HCT116 (cell line): ENCODE data around the gene RPN1. TPM values are rescaled to one million over a fixed set of nuclear protein-coding genes. Genes with fewer than 3 reads are reported as not detected.

Experiments used
- ATAC-seq: fragments of 200-7000 bp; cut with Tn5 transposase; 2 replicates; pipeline ENCODE4 v1.9.1; 2020; ENCODE audit warnings: mild to moderate bottlenecking, moderate library complexity
- BruUV-seq: library from RNA; stranded (reverse); fragments of 400-500 nt; replicated peaks from 2 replicates; lab custom pipeline; 2021; lab: Mats Ljungman, UMichigan
- CTCF ChIA-PET: fragments of 300-600 bp; sonication (Branson Sonifier 250); formaldehyde crosslinking; loops from one replicate; lab custom pipeline; 2021; ENCODE audit warnings: antibody characterized with exemption; lab: Charles Lee
- POLR2A ChIA-PET: fragments of 300-600, 350-600 bp; sonication (Branson Sonifier 250); formaldehyde crosslinking; loops from one replicate; lab custom pipeline; 2021; ENCODE audit warnings: antibody characterized with exemption; lab: Charles Lee
- RAD21 ChIA-PET, 2 experiments: fragments of 300-600 bp; sonication (Branson Sonifier 250); formaldehyde crosslinking; loops; one replicate each; lab custom pipeline; 2023; ENCODE audit warnings: low total read pairs in 2 of 2; ENCODE audit not compliant: uncharacterized antibody in 2 of 2, unreplicated experiment in 2 of 2, low non-redundant PET in 1 of 2; lab: Charles Lee
- DNase-seq: peaks from one replicate; pipeline ENCODE4 v3.0.0-alpha.2; 2010; ENCODE audit warnings: low read depth, low spot score
- H2AFZ ChIP-seq: fragments of 200-600 bp; shearing (Covaris generic), sonication (generic); 2 replicates; pipeline ENCODE4 v1.6.1; 2017; ENCODE audit warnings: low read depth, mixed run types, mixed read lengths, antibody characterized with exemption, low read length; ENCODE audit not compliant: poor library complexity, severe bottlenecking
- H3K27ac ChIP-seq: 2 replicates; pipeline ENCODE4 v1.5.1; 2012; ENCODE audit warnings: low read depth, low read length
- H3K27me3 ChIP-seq: fragments of 200-600 bp; sonication (generic); 2 replicates; pipeline ENCODE4 v1.6.1; 2016; ENCODE audit warnings: mixed run types, low read length, mixed read lengths; ENCODE audit not compliant: insufficient read depth
- H3K36me3 ChIP-seq, 2 experiments: fragments of 200-500 bp in 1 of 2; fragments of 200-600 bp in 1 of 2; sonication (Bioruptor generic) in 1 of 2; sonication (generic) in 1 of 2; 2 replicates each; pipeline versions ENCODE4 v1.5.1 to v1.6.1; 2014 to 2016; ENCODE audit warnings: low read length in 2 of 2, inconsistent platforms in 1 of 2, mixed read lengths in 1 of 2, mixed run types in 1 of 2; ENCODE audit not compliant: insufficient read depth in 2 of 2, control insufficient read depth in 1 of 2
- H3K4me1 ChIP-seq, 2 experiments: fragments of 200-600 bp in 1 of 2; sonication (generic) in 1 of 2; 2 replicates each; pipeline versions ENCODE4 v1.5.1 to v1.6.1; 2012 to 2017; ENCODE audit warnings: low read length in 2 of 2, inconsistent platforms in 1 of 2, mild to moderate bottlenecking in 1 of 2, mixed read lengths in 1 of 2, mixed run types in 1 of 2, moderate library complexity in 1 of 2; ENCODE audit not compliant: insufficient read depth in 2 of 2, control insufficient read depth in 1 of 2
- H3K4me2 ChIP-seq: fragments of 200-600 bp; sonication (generic); 2 replicates; pipeline ENCODE4 v1.6.1; 2017; ENCODE audit warnings: mixed run types, low read length, mixed read lengths
- H3K4me3 ChIP-seq, 2 experiments: fragments of 200-600 bp in 1 of 2; sonication (generic) in 1 of 2; replicated peaks in 1 of 2; 2 replicates each; pipeline ENCODE4 v1.5.1; 2011 to 2016; ENCODE audit warnings: low read length in 2 of 2, control low read depth in 1 of 2, low read depth in 1 of 2, mild to moderate bottlenecking in 1 of 2, mixed read lengths in 1 of 2, mixed run types in 1 of 2
- H3K79me2 ChIP-seq: fragments of 200-600 bp; sonication (generic); 2 replicates; pipeline ENCODE4 v1.6.1; 2017; ENCODE audit warnings: mild to moderate bottlenecking, mixed run types, low read length, moderate library complexity, mixed read lengths; ENCODE audit not compliant: insufficient read depth
- H3K9ac ChIP-seq: fragments of 200-600 bp; sonication (generic); 2 replicates; pipeline ENCODE4 v1.6.1; 2016; ENCODE audit warnings: low read length, mixed read lengths
- H3K9me2 ChIP-seq: fragments of 200-600 bp; sonication (generic), shearing (Covaris generic); 2 replicates; pipeline ENCODE4 v1.6.1; 2017; ENCODE audit warnings: mixed run types, mild to moderate bottlenecking, moderate library complexity; ENCODE audit not compliant: insufficient read depth
- H3K9me3 ChIP-seq, 2 experiments: fragments of 200-500 bp in 1 of 2; fragments of 200-600 bp in 1 of 2; sonication (Bioruptor generic) in 1 of 2; sonication (generic) in 1 of 2; 2 replicates each; pipeline ENCODE4 v1.6.1; 2014 to 2017; ENCODE audit warnings: low read length in 2 of 2, mixed read lengths in 2 of 2, inconsistent platforms in 1 of 2, low read depth in 1 of 2, mild to moderate bottlenecking in 1 of 2, mixed run types in 1 of 2, moderate library complexity in 1 of 2; ENCODE audit not compliant: control insufficient read depth in 1 of 2, insufficient read depth in 1 of 2
- H4K20me1 ChIP-seq: fragments of 200-600 bp; sonication (generic), shearing (Covaris generic); 2 replicates; pipeline ENCODE4 v1.6.1; 2017; ENCODE audit warnings: mixed run types, mild to moderate bottlenecking, moderate library complexity; ENCODE audit not compliant: insufficient read depth
- CBX3 ChIP-seq: IDR thresholded peaks from 2 replicates; pipeline ENCODE4 v1.6.1; 2012; ENCODE audit warnings: low read depth
- CEBPB ChIP-seq: IDR thresholded peaks from 2 replicates; pipeline ENCODE4 v1.6.1; 2012; ENCODE audit warnings: low read depth
- CTCF ChIP-seq, 3 experiments: fragments of 200-600 bp in 1 of 3; sonication (generic) in 1 of 3; IDR thresholded peaks in 2 of 3; conservative IDR thresholded peaks in 1 of 3; 2 replicates each; pipeline ENCODE4 v1.5.1; 2012 to 2017; ENCODE audit warnings: low read depth in 2 of 3, low read length in 2 of 3, antibody characterized with exemption in 1 of 3, borderline replicate concordance in 1 of 3, control low read depth in 1 of 3, mild to moderate bottlenecking in 1 of 3, mixed read lengths in 1 of 3, mixed run types in 1 of 3, moderate library complexity in 1 of 3; ENCODE audit not compliant: insufficient read depth in 1 of 3
- EGR1 ChIP-seq: IDR thresholded peaks from 2 replicates; pipeline ENCODE4 v1.6.1; 2012; ENCODE audit warnings: low read depth
- ELF1 ChIP-seq: IDR thresholded peaks from 2 replicates; pipeline ENCODE4 v1.6.1; 2012; ENCODE audit warnings: low read depth, borderline replicate concordance
- EZH2 ChIP-seq: fragments of 200-600 bp; sonication (generic); IDR thresholded peaks from 2 replicates; pipeline ENCODE4 v1.6.1; 2017; ENCODE audit warnings: antibody characterized with exemption, mixed run types
- EZH2phosphoT487 ChIP-seq: fragments of 200-600 bp; IDR thresholded peaks from 2 replicates; pipeline ENCODE4 v1.6.1; 2018; ENCODE audit warnings: antibody characterized with exemption, borderline replicate concordance
- FOSL1 ChIP-seq: IDR thresholded peaks from 2 replicates; pipeline ENCODE4 v1.6.1; 2012; ENCODE audit warnings: low read depth
- JUND ChIP-seq: IDR thresholded peaks from 2 replicates; pipeline ENCODE4 v1.6.1; 2012
- POLR2A ChIP-seq: IDR thresholded peaks from 2 replicates; pipeline ENCODE4 v1.7.0; 2011; ENCODE audit warnings: borderline replicate concordance; ENCODE audit not compliant: insufficient read depth, insufficient read length; ENCODE audit errors: extremely low read depth
- POLR2AphosphoS5 ChIP-seq: IDR thresholded peaks from 2 replicates; pipeline ENCODE4 v1.6.1; 2011; ENCODE audit warnings: mild to moderate bottlenecking, low read depth, low read length, moderate library complexity
- SIN3A ChIP-seq: IDR thresholded peaks from 2 replicates; pipeline ENCODE4 v1.6.1; 2012; ENCODE audit warnings: low read depth
- TCF7L2 ChIP-seq: IDR thresholded peaks from 2 replicates; pipeline ENCODE4 v1.7.0; 2011; ENCODE audit warnings: borderline replicate concordance, inconsistent platforms; ENCODE audit not compliant: insufficient read depth, insufficient read length; ENCODE audit errors: extremely low read depth
- YY1 ChIP-seq: IDR thresholded peaks from 2 replicates; pipeline ENCODE4 v1.6.1; 2011; ENCODE audit warnings: low read length, low read depth, moderate library complexity, mild to moderate bottlenecking; ENCODE audit not compliant: insufficient replicate concordance; ENCODE audit errors: extremely low read depth
- ZBTB33 ChIP-seq: IDR thresholded peaks from 2 replicates; pipeline ENCODE4 v1.6.1; 2011; ENCODE audit warnings: mild to moderate bottlenecking, low read length, moderate library complexity; ENCODE audit not compliant: insufficient replicate concordance; ENCODE audit errors: extremely low read depth
- ZNF274 ChIP-seq: fragments of 200-500 bp; sonication (Bioruptor generic); IDR thresholded peaks from 2 replicates; pipeline ENCODE4 v1.6.1; 2014; ENCODE audit warnings: mild to moderate bottlenecking, low read depth, low read length, inconsistent platforms
- intact Hi-C: fragments of 100-400 bp; cut with micrococcal nuclease; formaldehyde crosslinking; loops from 2 replicates; pipeline ENCODE4 v1.10.0; 2022
- total RNA-seq: library from RNA; stranded (reverse); gene quantifications from one replicate; pipeline ENCODE4 v1.2.1, GENCODE V29; 2021; ENCODE audit not compliant: unreplicated experiment

Gene RPN1
- total RNA-seq, 1 experiment from 2014 or later, result 218 TPM

GRCh38 chr3:128579927-128580326 lies 70.7 kb downstream of the RPN1 start (continued):
- TF ChIP-seq ZBTB33, result no peak
- no peak for TF ChIP-seq CEBPB
- TF ChIP-seq EZH2, result no peak

GRCh38 chr3:128578346-128578745 lies 72.3 kb downstream of the RPN1 start:
- BruUV-seq, result no TSS peak
- Histone ChIP-seq H3K4me3 (no peak overlapping the region), H2AFZ (no peak overlapping the region), H3K27ac (no peak overlapping the region), H4K20me1 (no peaks in the 10 kb centered on the region), H3K9me2 (no peaks in the 10 kb centered on the region), H3K4me1 (no peaks in the 10 kb centered on the region), H3K4me2 (no peak overlapping the region), H3K9ac (no peak overlapping the region), H3K27me3 (no peaks in the 10 kb centered on the region), H3K79me2 (no peaks in the 10 kb centered on the region), H3K9me3 (peaks cover 0 to 5% of the 10 kb centered on the region in 2 experiments; a peak in 1 of 4 replicates), H3K36me3 (no peaks in the 10 kb centered on the region)
- ATAC-seq, result no peak
- CTCF ChIA-PET, result no interaction called here
- intact Hi-C loops, result no loop called here
- DNase-seq, result no peak
- RAD21 ChIA-PET, result interaction anchor here in 1 of 2 experiments (0.7 kb wide), 1 partner anchor 82 kb away, joined by 3 read pairs; no protein-coding TSS in a partner anchor
- POLR2A ChIA-PET, result no interaction called here
- TF ChIP-seq ZBTB33 (no peak), POLR2A (no peak), JUND (no peak), SIN3A (no peak), CEBPB (no peak), YY1 (no peak), ELF1 (no peak), EZH2 (no peak), EZH2phosphoT487 (no peak), POLR2AphosphoS5 (no peak), ZNF274 (no peak), TCF7L2 (no peak), FOSL1 (no peak), CTCF (IDR thresholded peaks at IDR 0.05 in 2 of 3, conservative IDR thresholded peaks at IDR 0.05 in 1 of 3; ENCODE audit: borderline replicate concordance in 1 of 3, insufficient read depth in 1 of 3, low read depth in 2 of 3, low read length in 2 of 3) (no peak), EGR1 (no peak), CBX3 (no peak)
